ENCODE results near the gene LIN9.

DNA sequence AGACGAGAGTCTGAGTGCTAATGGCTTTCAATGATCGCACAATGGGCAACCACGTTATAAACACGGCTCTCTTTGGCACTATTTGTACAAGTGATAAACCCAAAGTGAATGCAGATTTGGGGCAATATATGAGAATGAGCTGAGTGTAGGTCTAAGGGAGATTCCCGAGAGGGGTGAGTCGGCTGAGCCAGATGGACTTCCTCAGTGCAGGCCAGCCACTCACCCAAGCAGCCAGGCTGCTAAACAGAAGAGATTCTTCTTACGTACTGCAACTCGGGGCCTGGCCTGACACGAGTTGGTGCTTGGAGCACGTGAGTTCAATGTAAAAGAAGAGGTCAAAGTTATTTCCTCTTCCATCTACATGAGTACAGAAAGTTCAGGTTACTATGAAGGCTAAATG lies 91.7 kb downstream of the LIN9 start:
- no peak for TF ChIP-seq POLR2A (IDR thresholded peaks at IDR 0.05)
- TF ChIP-seq, protein P1, sequence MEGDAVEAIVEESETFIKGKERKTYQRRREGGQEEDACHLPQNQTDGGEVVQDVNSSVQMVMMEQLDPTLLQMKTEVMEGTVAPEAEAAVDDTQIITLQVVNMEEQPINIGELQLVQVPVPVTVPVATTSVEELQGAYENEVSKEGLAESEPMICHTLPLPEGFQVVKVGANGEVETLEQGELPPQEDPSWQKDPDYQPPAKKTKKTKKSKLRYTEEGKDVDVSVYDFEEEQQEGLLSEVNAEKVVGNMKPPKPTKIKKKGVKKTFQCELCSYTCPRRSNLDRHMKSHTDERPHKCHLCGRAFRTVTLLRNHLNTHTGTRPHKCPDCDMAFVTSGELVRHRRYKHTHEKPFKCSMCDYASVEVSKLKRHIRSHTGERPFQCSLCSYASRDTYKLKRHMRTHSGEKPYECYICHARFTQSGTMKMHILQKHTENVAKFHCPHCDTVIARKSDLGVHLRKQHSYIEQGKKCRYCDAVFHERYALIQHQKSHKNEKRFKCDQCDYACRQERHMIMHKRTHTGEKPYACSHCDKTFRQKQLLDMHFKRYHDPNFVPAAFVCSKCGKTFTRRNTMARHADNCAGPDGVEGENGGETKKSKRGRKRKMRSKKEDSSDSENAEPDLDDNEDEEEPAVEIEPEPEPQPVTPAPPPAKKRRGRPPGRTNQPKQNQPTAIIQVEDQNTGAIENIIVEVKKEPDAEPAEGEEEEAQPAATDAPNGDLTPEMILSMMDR (IDR thresholded peaks at IDR 0.05) = no peak
